GM23338 (cell line): Measurements from ENCODE around the gene ADAMTS8. TPM values are rescaled to one million over a fixed set of nuclear protein-coding genes. Genes with fewer than 3 reads are reported as not detected.

Experiments used
- ATAC-seq: fragments of 200-7000 bp; cut with Tn5 transposase; 3 replicates; pipeline ENCODE4 v1.9.1; 2020
- DNase-seq: peaks from one replicate; pipeline ENCODE4 v3.0.0-alpha.2; 2015; ENCODE audit warnings: low spot score
- H2AFZ ChIP-seq: fragments of 200-600 bp; sonication (generic); 2 replicates; pipeline ENCODE4 v1.8.0; 2016; ENCODE audit warnings: antibody characterized with exemption, mild to moderate bottlenecking, moderate library complexity
- H3F3A ChIP-seq: fragments of 200-600 bp; sonication (generic); replicated peaks from 2 replicates; pipeline ENCODE4 v1.8.0; 2017; ENCODE audit warnings: antibody characterized with exemption, mixed run types, low read depth
- H3K27ac ChIP-seq: fragments of 200-600 bp; sonication (generic); 2 replicates; pipeline ENCODE4 v1.6.1; 2016; ENCODE audit warnings: low read depth
- H3K27me3 ChIP-seq: fragments of 200-600 bp; sonication (generic); 2 replicates; pipeline ENCODE4 v1.8.0; 2016; ENCODE audit warnings: mild to moderate bottlenecking, mixed run types, moderate library complexity; ENCODE audit not compliant: insufficient read depth
- H3K36me3 ChIP-seq: fragments of 200-600 bp; sonication (generic); 2 replicates; pipeline ENCODE4 v1.8.0; 2016; ENCODE audit warnings: mild to moderate bottlenecking; ENCODE audit not compliant: insufficient read depth
- H3K4me1 ChIP-seq: fragments of 200-600 bp; sonication (generic); 2 replicates; pipeline ENCODE4 v1.8.0; 2016; ENCODE audit warnings: mild to moderate bottlenecking, moderate library complexity; ENCODE audit not compliant: insufficient read depth
- H3K4me2 ChIP-seq: fragments of 200-600 bp; sonication (generic); 2 replicates; pipeline ENCODE4 v1.7.1; 2017; ENCODE audit warnings: mixed run types
- H3K4me3 ChIP-seq: fragments of 200-600 bp; sonication (generic); 2 replicates; pipeline ENCODE4 v1.6.1; 2016; ENCODE audit warnings: mixed run types
- H3K79me2 ChIP-seq: fragments of 200-600 bp; sonication (generic); replicated peaks from 2 replicates; pipeline ENCODE4 v1.8.0; 2017; ENCODE audit warnings: mild to moderate bottlenecking; ENCODE audit not compliant: insufficient read depth
- H3K9me2 ChIP-seq: fragments of 200-600 bp; sonication (generic); 2 replicates; pipeline ENCODE4 v1.8.0; 2017; ENCODE audit not compliant: insufficient read depth
- H4K20me1 ChIP-seq: fragments of 200-600 bp; sonication (generic); replicated peaks from 2 replicates; pipeline ENCODE4 v1.8.0; 2017; ENCODE audit warnings: mild to moderate bottlenecking; ENCODE audit not compliant: insufficient read depth
- H3K27ac Mint-ChIP-seq: 2 replicates; pipeline ENCODE4 v1.8.0; 2020; ENCODE audit warnings: inconsistent platforms, mild to moderate bottlenecking, moderate library complexity, mixed read lengths
- H3K27me3 Mint-ChIP-seq: 3 replicates; pipeline ENCODE4 v1.8.0; 2022; ENCODE audit warnings: low read depth, mild to moderate bottlenecking, moderate library complexity, mixed read lengths, inconsistent platforms; ENCODE audit not compliant: insufficient read depth, poor library complexity
- H3K36me3 Mint-ChIP-seq: 3 replicates; pipeline ENCODE4 v1.8.0; 2021; ENCODE audit warnings: low read depth, mild to moderate bottlenecking, inconsistent platforms, moderate library complexity, mixed read lengths
- H3K4me1 Mint-ChIP-seq: 3 replicates; pipeline ENCODE4 v1.8.0; 2020; ENCODE audit warnings: mild to moderate bottlenecking, inconsistent platforms, mixed read lengths
- H3K4me3 Mint-ChIP-seq: 3 replicates; pipeline ENCODE4 v1.8.0; 2021; ENCODE audit warnings: moderate library complexity, mild to moderate bottlenecking, inconsistent platforms, mixed read lengths
- H3K9me3 Mint-ChIP-seq: 3 replicates; pipeline ENCODE4 v1.8.0; 2020; ENCODE audit warnings: moderate library complexity, mild to moderate bottlenecking, inconsistent platforms, mixed read lengths
- CTCF ChIP-seq, 2 experiments: fragments of 200-600 bp in 1 of 2; sonication (generic) in 1 of 2; conservative IDR thresholded peaks; 2 replicates each; pipeline versions ENCODE4 v1.5.1 to v1.6.1; 2016 to 2017; ENCODE audit warnings: antibody characterized with exemption in 2 of 2, low read depth in 2 of 2, mild to moderate bottlenecking in 2 of 2, moderate library complexity in 1 of 2
- EZH2 ChIP-seq: fragments of 200-600 bp; sonication (generic); IDR thresholded peaks from one replicate; pipeline ENCODE4 v1.8.0; 2017; ENCODE audit warnings: antibody characterized with exemption, mild to moderate bottlenecking, low read depth; ENCODE audit not compliant: unreplicated experiment
- JUNB ChIP-seq: IDR thresholded peaks from one replicate; pipeline ENCODE4 v1.6.1; 2016; ENCODE audit warnings: antibody characterized with exemption; ENCODE audit not compliant: unreplicated experiment
- NANOG ChIP-seq: IDR thresholded peaks from 2 replicates; pipeline ENCODE4 v1.6.1; 2016; ENCODE audit warnings: antibody characterized with exemption, borderline replicate concordance
- ZNF462 ChIP-seq: fragments of 250-450 bp; sonication (Bioruptor Pico); IDR thresholded peaks from 2 replicates; pipeline ENCODE4 v1.5.0; 2020; ENCODE audit warnings: mild to moderate bottlenecking, moderate library complexity
- polyA plus RNA-seq: library from polyadenylated mRNA; unstranded; fragments of >200 nt; fragmentation: Nextera tagmentation; extraction: Ambion mirVana; gene quantifications from 2 replicates; pipeline ENCODE4 v1.2.1, GENCODE V29; 2016
- total RNA-seq: library from RNA; depleted of rRNA; stranded (reverse); fragments of >200 nt; shearing (Covaris generic); gene quantifications from 2 replicates; pipeline ENCODE4 v1.2.3, GENCODE V29; 2014

ADAMTS8 gene
- total and polyA plus RNA-seq, 2 experiments from 2014 or later, result 7.5 to 16.2 TPM

GRCh38 chr11:130416530-130416882 lies 11.9 kb downstream of the ADAMTS8 start (continued):
- TF ChIP-seq ZNF462 (CRISPR knock-in tag), result no peak
- no peak for TF ChIP-seq CTCF (conservative IDR thresholded peaks at IDR 0.05; ENCODE audit: low read depth in 2 of 2)
- no peak for TF ChIP-seq NANOG
- no peak for TF ChIP-seq EZH2
- TF ChIP-seq JUNB, result no peak

GRCh38 chr11:130415731-130416529 lies 12.5 kb downstream of the ADAMTS8 start:
- Mint-ChIP-seq H3K9me3 (no peaks in the 10 kb centered on the region), H3K4me1 (peaks cover 27% of the 10 kb centered on the region), H3K27me3 (peaks cover 6% of the 10 kb centered on the region), H3K36me3 (peaks cover 30% of the 10 kb centered on the region), H3K27ac (no peak overlapping the region), H3K4me3 (no peak overlapping the region)
- Histone ChIP-seq H3K27me3 (no peaks in the 10 kb centered on the region), H3K27ac (no peak overlapping the region), H3F3A (no peaks in the 10 kb centered on the region), H3K9me2 (no peaks in the 10 kb centered on the region; the same call in 1 of the 2 replicates), H3K4me1 (no peaks in the 10 kb centered on the region), H4K20me1 (no peaks in the 10 kb centered on the region), H3K36me3 (no peaks in the 10 kb centered on the region; the same call in 1 of the 2 replicates), H2AFZ (no peak overlapping the region), H3K79me2 (no peaks in the 10 kb centered on the region), H3K4me3 (no peak overlapping the region), H3K4me2 (no peak overlapping the region)
- ATAC-seq (peak; percentile 50), DNase-seq (no peak)
- TF ChIP-seq CTCF (conservative IDR thresholded peaks at IDR 0.05; ENCODE audit: low read depth in 2 of 2), result peak in 1 of 2 experiments; percentile 17; a peak in 1 of 4 replicates
